Naive B cell (primary cell): Measurements from ENCODE around the gene ELP1. TPM values are rescaled to one million over a fixed set of nuclear protein-coding genes. Genes with fewer than 3 reads are reported as not detected.
A peak's percentile ranks its signal among the peaks of the same experiment; 100 is the strongest.
"Not testable (repeated sequence)": the region's sequence is repeated elsewhere in the genome, so short reads cannot be mapped to it uniquely, and the experiment has no call there.

ENCODE experiments used
- ATAC-seq, 2 donors: fragments of 150-1000 bp; cut with Tn5 transposase; 2 replicates each; pipeline ENCODE4 v1.10.0; 2021; ENCODE audit warnings: low read depth in 2 of 2, mild to moderate bottlenecking in 2 of 2, moderate library complexity in 2 of 2
- DNase-seq: peaks from one replicate; pipeline ENCODE4 v3.0.0; 2022
- H3K27ac Mint-ChIP-seq, 6 donors: one replicate each; pipeline ENCODE4 v1.8.0; 2020 to 2022; ENCODE audit warnings: mild to moderate bottlenecking in 6 of 6, mixed read lengths in 6 of 6, moderate library complexity in 5 of 6, inconsistent platforms in 2 of 6
- H3K27me3 Mint-ChIP-seq, 3 donors: one replicate each; pipeline ENCODE4 v1.8.0; 2021 to 2022; ENCODE audit warnings: mixed read lengths in 3 of 3, mild to moderate bottlenecking in 1 of 3
- H3K36me3 Mint-ChIP-seq, 2 donors: one replicate each; pipeline ENCODE4 v1.8.0; 2020 to 2022; ENCODE audit warnings: mixed read lengths in 2 of 2, inconsistent platforms in 1 of 2, mild to moderate bottlenecking in 1 of 2
- H3K4me1 Mint-ChIP-seq, 3 donors: one replicate each; pipeline ENCODE4 v1.8.0; 2020 to 2022; ENCODE audit warnings: mixed read lengths in 3 of 3, inconsistent platforms in 1 of 3, mild to moderate bottlenecking in 1 of 3, moderate library complexity in 1 of 3
- H3K4me3 Mint-ChIP-seq, 8 donors: one replicate each; pipeline ENCODE4 v1.8.0; 2020 to 2022; ENCODE audit warnings: mild to moderate bottlenecking in 8 of 8, mixed read lengths in 8 of 8, moderate library complexity in 8 of 8, inconsistent platforms in 2 of 8
- H3K9me3 Mint-ChIP-seq, 7 donors: one replicate each; pipeline ENCODE4 v1.8.0; 2020 to 2022; ENCODE audit warnings: mixed read lengths in 7 of 7, mild to moderate bottlenecking in 5 of 7, inconsistent platforms in 2 of 7, moderate library complexity in 1 of 7
- polyA plus RNA-seq, 6 donors: library from polyadenylated mRNA; unstranded; fragments of 300-500 nt; fragmentation: Illumina TruSeq; gene quantifications; one replicate each; pipeline ENCODE4 v1.2.3, GENCODE V29; 2021; ENCODE audit warnings: low read depth in 6 of 6

Gene ELP1
- polyA plus RNA-seq, 6 donors from 2014 or later = 9.8 to 14.8 (median 12.7) TPM

DNA sequence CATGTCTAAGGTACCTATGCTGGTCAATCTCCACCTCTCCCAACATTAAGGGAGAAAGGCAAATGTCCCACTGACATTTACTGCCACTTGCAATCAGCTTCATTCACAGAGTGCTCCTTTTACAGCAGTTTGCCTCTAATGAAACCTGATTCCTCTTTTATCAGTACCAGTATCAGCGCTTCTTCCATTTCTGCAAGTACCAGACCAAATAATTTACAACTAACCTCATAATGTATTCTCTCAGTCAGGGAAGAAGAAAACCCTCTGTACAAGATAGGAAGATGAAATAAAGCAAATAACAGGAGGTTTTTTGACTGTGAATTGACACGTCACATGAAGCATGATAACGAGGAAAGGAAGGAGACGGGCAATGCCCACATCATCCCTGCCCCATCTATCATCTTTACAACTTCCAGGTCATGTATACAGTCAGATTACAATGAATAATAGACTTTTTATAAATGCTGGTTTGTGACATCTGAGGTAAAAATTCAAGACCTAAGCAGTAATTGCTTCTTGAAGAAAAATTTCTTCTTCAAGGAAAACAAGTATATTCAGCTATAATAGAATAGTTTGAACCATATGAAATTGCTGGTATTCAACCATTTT, 22.2 kb upstream of the ELP1 start:
- no peaks in the 10 kb centered on the region for H3K4me1 Mint-ChIP-seq
- ATAC-seq = no peak
- no peaks in the 10 kb centered on the region for H3K36me3 Mint-ChIP-seq

DNA sequence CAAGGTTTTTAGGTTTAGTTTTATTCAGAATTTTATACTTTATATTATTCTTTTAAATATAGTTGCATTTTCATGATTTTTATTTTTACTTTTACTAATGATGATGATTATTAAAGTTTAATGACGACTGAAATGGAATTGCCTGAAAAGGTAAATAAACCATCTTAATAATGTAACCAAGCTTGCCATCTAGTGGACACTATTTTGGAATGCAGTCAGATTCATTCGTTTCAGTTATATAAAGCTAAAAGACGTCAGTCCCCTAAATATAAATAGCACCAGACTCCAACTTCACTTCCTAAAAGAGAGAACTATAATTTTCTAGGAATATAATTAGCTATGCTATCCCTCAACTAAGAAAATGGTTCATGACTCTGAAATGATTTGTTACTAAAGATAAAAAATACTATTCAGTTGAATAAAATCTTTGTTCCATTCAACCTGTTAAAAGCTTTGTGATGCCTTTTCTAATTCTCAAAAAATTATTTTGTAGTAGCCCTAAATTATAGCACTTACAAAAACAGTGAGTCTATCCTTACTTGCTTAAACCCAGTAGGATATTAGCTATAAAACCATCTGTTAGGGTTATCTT, 20.2 kb upstream of the ELP1 start:
- H3K27ac Mint-ChIP-seq = no peak overlapping the region
- no peaks in the 10 kb centered on the region for H3K4me1 Mint-ChIP-seq
- H3K4me3 Mint-ChIP-seq = no peak overlapping the region
- ATAC-seq = peak; percentile 23 to 45
- no peaks in the 10 kb centered on the region for H3K36me3 Mint-ChIP-seq
- H3K27me3 Mint-ChIP-seq = no peaks in the 10 kb centered on the region
- peak; percentile 20 for DNase-seq
- no peaks in the 10 kb centered on the region for H3K9me3 Mint-ChIP-seq

More for the DNA sequence above, 22.2 kb upstream of the ELP1 start:
- Mint-ChIP-seq H3K9me3 (no peaks in the 10 kb centered on the region), H3K27ac (no peak overlapping the region), H3K4me3 (no peak overlapping the region), H3K27me3 (no peaks in the 10 kb centered on the region)
- DNase-seq = no peak

DNA sequence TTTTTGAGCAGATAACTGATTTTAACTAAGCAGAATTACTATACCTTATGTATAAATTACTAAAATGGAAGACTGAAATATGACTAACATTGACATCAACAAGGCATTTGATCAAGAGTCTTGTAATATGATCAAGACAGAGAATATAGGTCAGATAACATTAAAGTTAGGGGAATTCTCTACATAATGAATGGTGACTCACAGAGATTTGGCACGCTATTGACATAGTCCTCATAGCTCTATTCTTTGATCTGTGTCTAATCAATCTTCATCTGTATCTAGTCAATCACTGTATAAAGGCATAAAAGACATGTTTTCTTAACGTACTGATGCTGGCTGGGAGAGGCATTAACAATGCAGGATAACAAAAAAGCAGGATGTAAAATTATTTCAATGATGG, 17.7 kb upstream of the ELP1 start:
- no peak overlapping the region for H3K4me3 Mint-ChIP-seq
- H3K4me1 Mint-ChIP-seq = no peaks in the 10 kb centered on the region
- H3K27ac Mint-ChIP-seq = no peak overlapping the region
- DNase-seq = no peak
- ATAC-seq = no peak
- H3K36me3 Mint-ChIP-seq = no peaks in the 10 kb centered on the region
- no peaks in the 10 kb centered on the region for H3K9me3 Mint-ChIP-seq
- no peaks in the 10 kb centered on the region for H3K27me3 Mint-ChIP-seq

DNA sequence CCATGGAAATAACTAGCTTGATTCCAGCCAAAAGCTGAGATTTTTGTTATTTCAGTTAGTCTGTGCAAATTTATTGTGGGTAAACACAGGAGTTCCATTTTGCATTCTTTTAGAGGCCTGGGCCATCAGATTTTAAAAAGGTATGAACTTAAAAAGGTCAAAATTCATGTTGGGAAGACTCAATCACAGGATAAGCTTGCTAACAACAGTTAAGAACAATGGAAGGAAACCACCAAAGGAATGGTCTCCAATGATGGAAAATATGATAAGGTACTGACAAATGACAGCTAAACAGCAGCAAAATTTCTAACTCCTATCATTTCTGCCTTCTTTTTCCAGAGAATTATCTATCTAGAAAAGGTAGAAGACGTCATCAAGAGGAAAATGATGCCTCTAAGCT, 16.2 kb upstream of the ELP1 start:
- H3K27ac Mint-ChIP-seq = no peak overlapping the region
- no peak for ATAC-seq
- no peak overlapping the region for H3K4me3 Mint-ChIP-seq
- H3K27me3 Mint-ChIP-seq = no peaks in the 10 kb centered on the region
- no peaks in the 10 kb centered on the region for H3K4me1 Mint-ChIP-seq
- H3K9me3 Mint-ChIP-seq = no peaks in the 10 kb centered on the region
- H3K36me3 Mint-ChIP-seq = no peaks in the 10 kb centered on the region
- no peak for DNase-seq

DNA sequence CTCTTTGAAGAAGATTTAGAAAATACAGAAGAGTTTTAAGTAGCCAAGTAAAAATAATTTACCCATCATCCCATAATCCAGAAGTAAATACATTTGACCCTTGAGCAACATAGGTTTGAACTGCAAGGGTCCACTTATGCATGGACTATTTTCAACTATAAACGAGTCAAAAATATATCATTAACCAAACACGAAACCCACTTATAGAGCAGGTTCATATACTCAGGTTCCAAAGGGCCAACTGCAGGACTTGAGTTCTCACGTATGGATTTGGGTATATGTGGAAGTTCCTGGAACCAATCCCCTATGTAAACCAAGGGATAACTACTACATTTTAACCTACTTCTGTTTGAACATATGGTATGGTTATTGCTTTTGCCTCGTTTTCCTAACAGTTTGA, 6.1 kb upstream of the ELP1 start:
- H3K4me3 Mint-ChIP-seq = no peak overlapping the region
- DNase-seq (no peak), ATAC-seq (no peak)
- no peaks in the 10 kb centered on the region for H3K9me3 Mint-ChIP-seq
- no peaks in the 10 kb centered on the region for H3K27me3 Mint-ChIP-seq
- peaks cover 0 to 5% (median 3%) of the 10 kb centered on the region in 3 donors for H3K4me1 Mint-ChIP-seq
- H3K27ac Mint-ChIP-seq = no peak overlapping the region
- H3K36me3 Mint-ChIP-seq = peaks cover 0 to 5% of the 10 kb centered on the region in 2 donors

GRCh38 chr9:108937561-108938305, 3.8 kb upstream of the ELP1 start:
- peaks cover 16 to 22% (median 21%) of the 10 kb centered on the region in 3 donors for H3K4me1 Mint-ChIP-seq
- peaks cover 0 to 5% of the 10 kb centered on the region in 2 donors for H3K36me3 Mint-ChIP-seq
- no peaks in the 10 kb centered on the region for H3K27me3 Mint-ChIP-seq
- no peak overlapping the region for H3K27ac Mint-ChIP-seq
- no peaks in the 10 kb centered on the region for H3K9me3 Mint-ChIP-seq
- DNase-seq (no peak), ATAC-seq (no peak)
- H3K4me3 Mint-ChIP-seq = peak overlapping the region in 1 of 8 donors; percentile 19

GRCh38 chr9:108934323-108934893, 484 bp upstream of the ELP1 start, which contains the start of gene ABITRAM:
Gene ABITRAM (plus strand): TSS chr9:108934400. CDS start chr9:108934487, 87 bp downstream.
- no peaks in the 10 kb centered on the region for H3K27me3 Mint-ChIP-seq
- H3K4me3 Mint-ChIP-seq = peak within 1 kb of the TSS; percentile 94 to 100 (median 99)
- ATAC-seq (peak; percentile 85), DNase-seq (peak; percentile 78)
- peaks cover 19 to 30% (median 28%) of the 10 kb centered on the region in 3 donors for H3K4me1 Mint-ChIP-seq
- peak within 1 kb of the TSS; percentile 96 to 99 (median 98) for H3K27ac Mint-ChIP-seq
- H3K36me3 Mint-ChIP-seq = peaks cover 0 to 5% of the 10 kb centered on the region in 2 donors
- H3K9me3 Mint-ChIP-seq = no peaks in the 10 kb centered on the region

GRCh38 chr9:108933231-108933717, 650 bp downstream of the ELP1 start:
- DNase-seq (no peak), ATAC-seq (no peak)
- H3K27ac Mint-ChIP-seq = peak overlapping the region; percentile 54 to 99 (median 97)
- H3K9me3 Mint-ChIP-seq = no peaks in the 10 kb centered on the region
- no peaks in the 10 kb centered on the region for H3K27me3 Mint-ChIP-seq
- H3K4me1 Mint-ChIP-seq = peaks cover 21 to 30% (median 28%) of the 10 kb centered on the region in 3 donors
- peaks cover 4 to 14% of the 10 kb centered on the region in 2 donors for H3K36me3 Mint-ChIP-seq
- peak overlapping the region; percentile 94 to 100 (median 99) for H3K4me3 Mint-ChIP-seq

DNA sequence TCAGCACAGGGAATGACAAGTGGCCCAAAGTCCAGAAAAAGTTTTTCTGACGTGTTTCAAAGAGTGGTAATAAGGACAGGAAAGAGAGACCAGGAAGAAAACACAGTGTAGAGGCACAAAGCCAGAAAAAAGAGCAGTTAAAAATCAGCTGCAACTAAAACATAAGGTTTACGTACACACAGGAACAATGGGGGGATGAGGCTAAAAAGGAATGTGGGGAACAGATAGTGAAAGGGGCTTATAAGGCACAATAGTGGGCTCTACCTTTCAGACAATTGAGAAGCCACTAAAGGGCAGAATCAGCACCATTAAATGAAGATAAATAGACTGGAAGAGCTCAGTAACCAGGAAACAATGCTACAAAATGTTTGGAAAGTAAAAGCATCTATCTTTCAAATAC, 5.5 kb downstream of the ELP1 start:
- H3K4me1 Mint-ChIP-seq = peaks cover 13 to 14% (median 13%) of the 10 kb centered on the region in 3 donors
- H3K36me3 Mint-ChIP-seq = peaks cover 44 to 49% of the 10 kb centered on the region in 2 donors
- H3K9me3 Mint-ChIP-seq = peaks cover 0 to 4% (median 0%) of the 10 kb centered on the region in 7 donors
- H3K27me3 Mint-ChIP-seq = no peaks in the 10 kb centered on the region
- ATAC-seq = no peak
- H3K27ac Mint-ChIP-seq = peak overlapping the region in 1 of 6 donors; percentile 22
- no peak overlapping the region for H3K4me3 Mint-ChIP-seq
- DNase-seq = no peak

- Mint-ChIP-seq H3K36me3 (peaks cover 60 to 64% of the 10 kb centered on the region in 2 donors), H3K9me3 (peaks cover 0 to 4% (median 0%) of the 10 kb centered on the region in 7 donors), H3K27me3 (no peaks in the 10 kb centered on the region), H3K27ac (no peak overlapping the region), H3K4me3 (no peak overlapping the region), H3K4me1 (peaks cover 0 to 5% (median under 1%) of the 10 kb centered on the region in 3 donors)
- DNase-seq = no peak
- ATAC-seq = no peak
These were observed 9.5 kb downstream of the ELP1 start for GRCh38 chr9:108924466-108924865.

DNA sequence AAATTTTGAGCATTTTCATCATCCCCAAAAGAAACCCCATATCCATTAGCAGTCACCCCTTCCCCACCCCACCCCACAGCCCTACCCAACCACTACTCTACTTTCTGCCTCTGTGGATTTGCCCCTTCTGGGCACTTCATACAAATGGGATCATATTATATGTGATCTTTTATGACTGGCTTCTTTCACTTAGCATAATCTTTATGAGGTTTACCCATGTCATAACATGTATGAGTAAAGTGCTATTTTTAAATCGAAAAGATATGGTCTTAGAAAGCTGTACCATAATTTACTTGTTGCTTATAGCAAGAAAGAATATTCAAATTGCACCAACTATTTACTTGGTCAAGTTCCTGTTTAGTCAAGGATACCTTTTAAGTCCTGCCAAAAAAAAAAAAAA, 12.7 kb downstream of the ELP1 start:
- Mint-ChIP-seq H3K4me3 (no peak overlapping the region), H3K9me3 (no peaks in the 10 kb centered on the region), H3K27me3 (no peaks in the 10 kb centered on the region), H3K4me1 (no peaks in the 10 kb centered on the region), H3K27ac (no peak overlapping the region), H3K36me3 (peaks cover 47 to 61% of the 10 kb centered on the region in 2 donors)
- DNase-seq (no peak), ATAC-seq (no peak)

GRCh38 chr9:108920401-108920800, 13.5 kb downstream of the ELP1 start:
- not testable (repeated sequence) for H3K27ac Mint-ChIP-seq, H3K9me3 Mint-ChIP-seq, H3K27me3 Mint-ChIP-seq, DNase-seq, H3K4me3 Mint-ChIP-seq, H3K4me1 Mint-ChIP-seq, ATAC-seq
- peaks cover 42 to 61% of the 10 kb centered on the region in 2 donors for H3K36me3 Mint-ChIP-seq

DNA sequence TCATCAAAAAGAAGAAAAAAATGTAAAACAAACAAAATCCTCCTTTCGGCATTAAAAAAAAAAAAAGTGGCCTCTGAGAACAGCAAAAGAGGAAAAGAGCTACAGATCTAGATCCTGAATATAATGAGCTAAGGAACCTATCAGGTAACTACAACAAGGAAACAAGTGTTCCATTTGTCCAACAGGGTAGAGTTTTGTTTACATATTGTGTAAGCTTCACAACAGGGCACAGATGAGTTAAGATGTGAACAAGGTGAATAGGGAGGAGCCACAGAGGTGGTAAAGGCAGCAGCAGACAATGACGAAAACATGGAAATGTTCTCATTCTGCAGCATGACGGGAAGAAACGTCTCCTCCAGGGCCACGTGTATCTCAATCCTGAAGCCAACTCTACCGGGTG, 14.4 kb downstream of the ELP1 start:
- Mint-ChIP-seq H3K27ac (no peak overlapping the region), H3K4me3 (no peak overlapping the region), H3K9me3 (no peaks in the 10 kb centered on the region), H3K27me3 (no peaks in the 10 kb centered on the region), H3K4me1 (no peaks in the 10 kb centered on the region), H3K36me3 (peaks cover 36 to 55% of the 10 kb centered on the region in 2 donors)
- DNase-seq (no peak), ATAC-seq (no peak)
